Neutrophil (primary cell): ENCODE results near the gene WARS2.

ENCODE experiments used
- H3K27ac ChIP-seq: fragments of 200-600 bp; sonication (generic); 2 replicates; pipeline ENCODE4 v1.5.1; 2016; ENCODE audit warnings: mild to moderate bottlenecking, moderate library complexity
- H3K27me3 ChIP-seq: fragments of 200-600 bp; sonication (generic); 2 replicates; pipeline ENCODE4 v1.6.0; 2016; ENCODE audit warnings: mild to moderate bottlenecking
- H3K36me3 ChIP-seq: fragments of 200-600 bp; sonication (generic); 2 replicates; pipeline ENCODE4 v1.5.1; 2017
- H3K4me1 ChIP-seq, 2 experiments: fragments of 200-600 bp in 1 of 2; sonication (generic) in 1 of 2; 1 replicate in 1 of 2; 2 replicates in 1 of 2; pipeline versions ENCODE4 v1.5.1 to v1.6.1; 2013 to 2016; ENCODE audit warnings: low read depth in 1 of 2, low read length in 1 of 2, mild to moderate bottlenecking in 1 of 2, moderate library complexity in 1 of 2; ENCODE audit not compliant: control insufficient read depth in 1 of 2, insufficient read depth in 1 of 2
- H3K4me3 ChIP-seq, 2 experiments: fragments of 200-600 bp in 1 of 2; sonication (generic) in 1 of 2; 1 replicate in 1 of 2; 2 replicates in 1 of 2; pipeline ENCODE4 v1.5.1; 2013 to 2016; ENCODE audit warnings: low read depth in 1 of 2, low read length in 1 of 2, mild to moderate bottlenecking in 1 of 2, moderate library complexity in 1 of 2
- H3K9me3 ChIP-seq: fragments of 200-600 bp; sonication (generic); 2 replicates; pipeline ENCODE4 v1.5.1; 2016
- CTCF ChIP-seq: fragments of 200-600 bp; sonication (generic); IDR thresholded peaks from 2 replicates; pipeline ENCODE4 v1.5.1; 2016; ENCODE audit warnings: antibody characterized with exemption

WARS2 gene

GRCh38 chr1:119144813-119145212 is 4.4 kb upstream of the WARS2 start:
- Histone ChIP-seq H3K36me3 (no peaks in the 10 kb centered on the region), H3K4me1 (peaks cover 10 to 11% of the 10 kb centered on the region in 2 experiments), H3K9me3 (no peaks in the 10 kb centered on the region), H3K27me3 (no peaks in the 10 kb centered on the region), H3K4me3 (no peak overlapping the region), H3K27ac (no peak overlapping the region)
- no peak for TF ChIP-seq CTCF

GRCh38 chr1:119143706-119144105 is 3.3 kb upstream of the WARS2 start:
- Histone ChIP-seq H3K27ac (no peak overlapping the region), H3K27me3 (no peaks in the 10 kb centered on the region), H3K4me3 (no peak overlapping the region), H3K36me3 (no peaks in the 10 kb centered on the region), H3K9me3 (no peaks in the 10 kb centered on the region), H3K4me1 (peaks cover 16% of the 10 kb centered on the region in 2 experiments)
- TF ChIP-seq CTCF, result no peak

- H3K9me3 ChIP-seq, result no peaks in the 10 kb centered on the region
- H3K27me3 ChIP-seq, result no peaks in the 10 kb centered on the region
- H3K27ac ChIP-seq, result no peak overlapping the region
- H3K36me3 ChIP-seq, result no peaks in the 10 kb centered on the region
- peaks cover 16% of the 10 kb centered on the region in 2 experiments for H3K4me1 ChIP-seq
- H3K4me3 ChIP-seq, result no peak overlapping the region
- TF ChIP-seq CTCF, result no peak
Observed at GRCh38 chr1:119141660-119142059, 1.2 kb upstream of the WARS2 start.

- H3K36me3 ChIP-seq, result no peaks in the 10 kb centered on the region
- H3K27ac ChIP-seq, result peak overlapping the region; percentile 72
- H3K9me3 ChIP-seq, result no peaks in the 10 kb centered on the region
- no peaks in the 10 kb centered on the region for H3K27me3 ChIP-seq
- peaks cover 16% of the 10 kb centered on the region in 2 experiments for H3K4me1 ChIP-seq
- peak overlapping the region; percentile 81 to 83 for H3K4me3 ChIP-seq
- TF ChIP-seq CTCF, result no peak
Observed at GRCh38 chr1:119141020-119141424, 569 bp upstream of the WARS2 start.

GRCh38 chr1:119139857-119140176 is 636 bp downstream of the WARS2 start:
- Histone ChIP-seq H3K36me3 (no peaks in the 10 kb centered on the region), H3K9me3 (no peaks in the 10 kb centered on the region), H3K27ac (peak overlapping the region; percentile 72), H3K4me3 (peak overlapping the region; percentile 81 to 83), H3K27me3 (no peaks in the 10 kb centered on the region), H3K4me1 (peaks cover 16% of the 10 kb centered on the region in 2 experiments)
- TF ChIP-seq CTCF, result no peak

- Histone ChIP-seq H3K4me3 (peak overlapping the region; percentile 81 to 83), H3K27me3 (no peaks in the 10 kb centered on the region), H3K27ac (no peak overlapping the region), H3K36me3 (no peaks in the 10 kb centered on the region), H3K4me1 (peaks cover 16% of the 10 kb centered on the region in 2 experiments), H3K9me3 (no peaks in the 10 kb centered on the region)
- TF ChIP-seq CTCF, result no peak
Observed at GRCh38 chr1:119139403-119139802, 1.1 kb downstream of the WARS2 start.
